Kidney (tissue), 14 donors: Measurements from ENCODE around the gene ENPP3. TPM values are rescaled to one million over a fixed set of nuclear protein-coding genes. Genes with fewer than 3 reads are reported as not detected.

Source experiments
- DNase-seq, 5 donors: peaks; one replicate each; pipeline ENCODE4 v3.0.0-alpha.2; 2013 to 2020
- FAIRE-seq: peaks from 2 replicates; lab custom pipeline; 2012; peaks lifted over from hg19 to GRCh38; lab: Jason Lieb, UNC
- H3K27ac ChIP-seq, 2 donors: one replicate each; pipeline ENCODE4 v1.7.0; 2013; ENCODE audit warnings: low read depth in 2 of 2, low read length in 2 of 2, inconsistent platforms in 1 of 2
- H3K27me3 ChIP-seq: one replicate; pipeline ENCODE4 v1.7.1; 2013; ENCODE audit warnings: low read length, inconsistent platforms; ENCODE audit not compliant: control insufficient read depth, insufficient read depth
- H3K36me3 ChIP-seq, 3 donors: one replicate each; pipeline versions ENCODE4 v1.7.0 to v1.7.1; 2013; ENCODE audit warnings: low read length in 3 of 3, control low read depth in 1 of 3, inconsistent platforms in 1 of 3; ENCODE audit not compliant: insufficient read depth in 3 of 3, control insufficient read depth in 2 of 3
- H3K4me1 ChIP-seq, 3 donors: one replicate each; pipeline versions ENCODE4 v1.7.0 to v1.7.1; 2013; ENCODE audit warnings: low read length in 3 of 3, inconsistent platforms in 1 of 3, low read depth in 1 of 3; ENCODE audit not compliant: control insufficient read depth in 2 of 3, insufficient read depth in 2 of 3
- H3K4me3 ChIP-seq, 3 donors: one replicate each; pipeline versions ENCODE4 v1.7.0 to v1.8.1; 2013; ENCODE audit warnings: low read length in 3 of 3, control low read depth in 1 of 3, inconsistent platforms in 1 of 3
- H3K9ac ChIP-seq, 3 donors: one replicate each; pipeline versions ENCODE4 v1.7.0 to v1.7.1; 2013; ENCODE audit warnings: low read length in 3 of 3, control low read depth in 1 of 3, inconsistent platforms in 1 of 3
- H3K9me3 ChIP-seq, 3 donors: one replicate each; pipeline versions ENCODE4 v1.7.0 to v1.7.1; 2013; ENCODE audit warnings: low read length in 3 of 3, control low read depth in 1 of 3, inconsistent platforms in 1 of 3; ENCODE audit not compliant: control insufficient read depth in 2 of 3, insufficient read depth in 1 of 3
- CTCF ChIP-seq: IDR thresholded peaks from 3 replicates; pipeline ENCODE4 v1.5.1; 2012; ENCODE audit warnings: mild to moderate bottlenecking, moderate library complexity, borderline replicate concordance; ENCODE audit not compliant: insufficient read depth; ENCODE audit errors: extremely low read depth
- intact Hi-C: fragments of 100-400 bp; cut with DNase I; formaldehyde crosslinking; loops from one replicate; pipeline ENCODE4 v1.11.1; 2022
- polyA plus RNA-seq: library from polyadenylated mRNA; stranded (reverse); fragments of 350-450 nt; fragmentation: Illumina TruSeq; extraction: RNeasy Lipid Tissue Mini Kit (QIAGEN cat#74804); gene quantifications from one replicate; pipeline ENCODE4 v1.2.3, GENCODE V29; 2014; ENCODE audit warnings: low read depth, low replicate concordance; ENCODE audit not compliant: insufficient read depth
- total RNA-seq: library from RNA; stranded (reverse); fragmentation: NEBNext Ultra II Directional; extraction: Animal tissue kit (Norgen Biotek cat#: 25700); gene quantifications from one replicate; pipeline ENCODE4 v1.2.1, GENCODE V29; 2021
- donor health status: control.
- donor health status: control.
- donor health status: control.
- donor health status: control.
- donor health status: control.
- donor health status: DM: yes; HTN: yes; CAD: no.
- donor health status: Normal renal cell carcinoma (clear cell type).

Gene ENPP3
- total and polyA plus RNA-seq, 2 donors from 2014 or later = 2.0 to 2.5 TPM

GRCh38 chr6:131627724-131628682, 9.1 kb upstream of the ENPP3 start, which contains the start of gene MED23:
Gene MED23, minus strand, starts transcription at chr6:131628242. Its CDS starts 193 bp downstream, at chr6:131628049.
- Histone ChIP-seq H3K4me1 (no peaks in the 10 kb centered on the region), H3K9ac (peak within 1 kb of the TSS; percentile 83 to 89 (median 83)), H3K9me3 (no peaks in the 10 kb centered on the region), H3K27ac (peak within 1 kb of the TSS; percentile 51 to 68), H3K4me3 (peak within 1 kb of the TSS; percentile 90 to 99 (median 94)), H3K27me3 (no peaks in the 10 kb centered on the region), H3K36me3 (peaks cover 7 to 18% (median 8%) of the 10 kb centered on the region in 3 donors)
- peak; percentile 94 for TF ChIP-seq CTCF
- intact Hi-C loops = no loop called here
- FAIRE-seq = no peak
- peak; percentile 97 to 98 (median 97) for DNase-seq

GRCh38 chr6:131628726-131629125, 8.4 kb upstream of the ENPP3 start:
- Histone ChIP-seq H3K9ac (peak overlapping the region in 2 of 3 donors; percentile 77 to 89), H3K27me3 (no peaks in the 10 kb centered on the region), H3K4me1 (no peaks in the 10 kb centered on the region), H3K27ac (no peak overlapping the region), H3K4me3 (peak overlapping the region; percentile 59 to 99 (median 90)), H3K36me3 (peaks cover 7 to 11% (median 8%) of the 10 kb centered on the region in 3 donors), H3K9me3 (no peaks in the 10 kb centered on the region)
- no peak for TF ChIP-seq CTCF
- intact Hi-C loops = no loop called here
- DNase-seq (no peak), FAIRE-seq (no peak)

DNA sequence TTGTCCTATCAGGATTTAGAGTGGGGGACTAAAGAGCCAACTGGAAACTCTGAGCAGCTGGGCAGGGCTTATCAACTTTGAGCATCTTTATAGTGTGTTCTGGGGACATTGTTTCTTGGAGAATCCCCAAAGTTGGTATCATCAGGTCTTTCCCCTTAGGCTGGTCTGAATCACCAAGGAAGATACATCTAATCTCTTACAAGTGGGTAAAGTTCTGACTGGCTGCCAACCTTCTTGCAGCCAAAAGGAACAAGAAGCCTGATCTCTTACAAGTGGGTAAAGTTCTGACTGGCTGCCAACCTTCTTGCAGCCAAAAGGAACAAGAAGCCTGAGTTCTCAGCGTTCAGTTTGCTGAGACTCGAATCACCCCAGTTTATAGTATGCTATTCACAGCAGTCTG, 7.5 kb upstream of the ENPP3 start:
- Histone ChIP-seq H3K27ac (no peak overlapping the region), H3K27me3 (no peaks in the 10 kb centered on the region), H3K4me3 (no peak overlapping the region), H3K4me1 (no peaks in the 10 kb centered on the region), H3K9me3 (no peaks in the 10 kb centered on the region), H3K36me3 (peaks cover 3 to 4% (median 3%) of the 10 kb centered on the region in 3 donors), H3K9ac (no peak overlapping the region)
- DNase-seq (no peak), FAIRE-seq (no peak)
- intact Hi-C loops = no loop called here
- no peak for TF ChIP-seq CTCF
